PC-9 (cell line): ENCODE data around the gene ADIPOQ.
"Not testable (repeated sequence)": the region's sequence is repeated elsewhere in the genome, so short reads cannot be mapped to it uniquely, and the experiment has no call there.

ENCODE experiments used
- EZH2 ChIP-seq: fragments of 200-600 bp; sonication (generic); IDR thresholded peaks from 2 replicates; pipeline ENCODE4 v1.8.0; 2017; ENCODE audit warnings: antibody characterized with exemption, low read depth
- TF ChIP-seq, protein P1 (sequence below): fragments of 200-600 bp; sonication (generic); conservative IDR thresholded peaks from 2 replicates; pipeline ENCODE4 v1.6.1; 2017; ENCODE audit warnings: mixed run types, antibody characterized with exemption, mild to moderate bottlenecking, moderate library complexity

DNA sequence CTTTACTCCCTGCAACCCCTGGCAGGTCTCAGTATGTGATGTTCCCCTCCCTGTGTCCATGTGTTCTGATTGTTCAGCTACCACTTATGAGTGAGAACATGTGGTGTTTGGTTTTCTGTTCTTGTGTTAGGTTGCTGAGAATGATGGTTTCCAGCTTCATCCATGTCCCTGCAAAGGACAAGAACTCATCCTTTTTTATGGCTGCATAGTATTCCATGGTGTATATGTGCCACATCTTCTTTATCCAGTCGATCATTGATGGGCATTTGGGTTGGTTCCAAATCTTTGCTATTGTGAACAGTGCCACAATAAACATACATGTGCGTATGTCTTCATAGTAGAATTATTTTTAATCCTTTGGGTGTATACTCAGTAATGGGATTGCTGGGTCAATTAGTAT lies 61.2 kb downstream of the ADIPOQ start:
- TF ChIP-seq, protein P1, sequence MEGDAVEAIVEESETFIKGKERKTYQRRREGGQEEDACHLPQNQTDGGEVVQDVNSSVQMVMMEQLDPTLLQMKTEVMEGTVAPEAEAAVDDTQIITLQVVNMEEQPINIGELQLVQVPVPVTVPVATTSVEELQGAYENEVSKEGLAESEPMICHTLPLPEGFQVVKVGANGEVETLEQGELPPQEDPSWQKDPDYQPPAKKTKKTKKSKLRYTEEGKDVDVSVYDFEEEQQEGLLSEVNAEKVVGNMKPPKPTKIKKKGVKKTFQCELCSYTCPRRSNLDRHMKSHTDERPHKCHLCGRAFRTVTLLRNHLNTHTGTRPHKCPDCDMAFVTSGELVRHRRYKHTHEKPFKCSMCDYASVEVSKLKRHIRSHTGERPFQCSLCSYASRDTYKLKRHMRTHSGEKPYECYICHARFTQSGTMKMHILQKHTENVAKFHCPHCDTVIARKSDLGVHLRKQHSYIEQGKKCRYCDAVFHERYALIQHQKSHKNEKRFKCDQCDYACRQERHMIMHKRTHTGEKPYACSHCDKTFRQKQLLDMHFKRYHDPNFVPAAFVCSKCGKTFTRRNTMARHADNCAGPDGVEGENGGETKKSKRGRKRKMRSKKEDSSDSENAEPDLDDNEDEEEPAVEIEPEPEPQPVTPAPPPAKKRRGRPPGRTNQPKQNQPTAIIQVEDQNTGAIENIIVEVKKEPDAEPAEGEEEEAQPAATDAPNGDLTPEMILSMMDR: not testable (repeated sequence)
- TF ChIP-seq EZH2: not testable (repeated sequence)
